H1 (cell line): ENCODE measurements around the gene TTC33. TPM values are rescaled to one million over a fixed set of nuclear protein-coding genes. Genes with fewer than 3 reads are reported as not detected.

Experiments
- KDM1A ChIP-seq: fragments of 200-600, 300-600 bp; sonication (generic); IDR thresholded peaks from 2 replicates; pipeline ENCODE4 v1.7.1; 2016; ENCODE audit warnings: mild to moderate bottlenecking, low read length, borderline replicate concordance
- NANOG ChIP-seq: IDR thresholded peaks from 2 replicates; pipeline ENCODE4 v1.6.1; 2011; ENCODE audit warnings: low read length, low read depth, mild to moderate bottlenecking, inconsistent platforms; ENCODE audit not compliant: insufficient read depth, poor library complexity, severe bottlenecking
- TBP ChIP-seq: IDR thresholded peaks from 2 replicates; pipeline ENCODE4 v1.6.1; 2011; ENCODE audit warnings: low read depth, low read length, improper control_type of control experiment
- polyA plus RNA-seq, 7 experiments: library from polyadenylated mRNA; depleted of rRNA in 3 of 7; stranded (reverse) in 5 of 7; unstranded in 2 of 7; fragments of >200 nt in 5 of 7; fragments of 200-250 nt in 2 of 7; gene quantifications; 1 replicate in 5 of 7; 2 replicates in 1 of 7; 4 replicates in 1 of 7; pipeline versions ENCODE4 v1.2.1 to v1.2.3, GENCODE V29; 2011 to 2013; ENCODE audit warnings: missing spikeins in 2 of 7, mixed read lengths in 2 of 7
- total RNA-seq: library from RNA; stranded (reverse); fragmentation: NEBNext Ultra II Directional; extraction: Animal tissue kit (Norgen Biotek cat#: 25700); gene quantifications from 2 replicates; pipeline ENCODE4 v1.2.1, GENCODE V29; 2021

The TTC33 gene
- total and polyA plus RNA-seq, 2 of the 8 experiments (the other 6 are each of a cell fraction or from before 2014, with no cell fraction given) = 1.2 to 12.6 TPM

GRCh38 chr5:40784027-40784653 lies 28.4 kb upstream of the TTC33 start (continued):
- TF ChIP-seq TBP = no peak
- TF ChIP-seq KDM1A = no peak
- TF ChIP-seq NANOG = no peak
- TF ChIP-seq, all 59 proteins: peak for 0
